Measurements from ENCODE around the gene TRIM40.
"Not testable (repeated sequence)": the region's sequence is repeated elsewhere in the genome, so short reads cannot be mapped to it uniquely, and the experiment has no call there.

Gene TRIM40

GRCh38 chr6:30103872-30104179 is 32.1 kb upstream of the TRIM40 start:
- H3K9me3 Mint-ChIP-seq = no peaks in the 10 kb centered on the region
- DNase-seq (no peak), ATAC-seq (no peak)
- peaks cover 52% of the 10 kb centered on the region for H3K4me1 Mint-ChIP-seq
- no peak overlapping the region for H3K27ac Mint-ChIP-seq
- peak overlapping the region; percentile 77 to 90 for H3K4me3 Mint-ChIP-seq
- peaks cover 84% of the 10 kb centered on the region for H3K27me3 Mint-ChIP-seq

GRCh38 chr6:30104661-30105060 is 31.3 kb upstream of the TRIM40 start:
- Mint-ChIP-seq H3K27me3 (peaks cover 81% of the 10 kb centered on the region), H3K27ac (no peak overlapping the region), H3K4me3 (no peak overlapping the region), H3K9me3 (no peaks in the 10 kb centered on the region), H3K4me1 (peaks cover 52% of the 10 kb centered on the region)
- DNase-seq (no peak), ATAC-seq (no peak)

GRCh38 chr6:30111266-30111856 is 24.6 kb upstream of the TRIM40 start:
- DNase-seq = no peak
- no peaks in the 10 kb centered on the region for H3K9me3 Mint-ChIP-seq
- H3K4me3 Mint-ChIP-seq = no peak overlapping the region
- H3K4me1 Mint-ChIP-seq = peaks cover 29% of the 10 kb centered on the region
- H3K27ac Mint-ChIP-seq = peak overlapping the region in 1 of 2 donors; percentile 16
- H3K27me3 Mint-ChIP-seq = peaks cover 72% of the 10 kb centered on the region
- ATAC-seq = no peak

GRCh38 chr6:30112402-30112994 is 23.4 kb upstream of the TRIM40 start:
- H3K27me3 Mint-ChIP-seq = peaks cover 64% of the 10 kb centered on the region
- H3K4me3 Mint-ChIP-seq = peak overlapping the region in 1 of 2 donors; percentile 40
- ATAC-seq (no peak), DNase-seq (no peak)
- no peaks in the 10 kb centered on the region for H3K9me3 Mint-ChIP-seq
- H3K27ac Mint-ChIP-seq = peak overlapping the region in 1 of 2 donors; percentile 28
- peaks cover 28% of the 10 kb centered on the region for H3K4me1 Mint-ChIP-seq

GRCh38 chr6:30113003-30113759 is 22.8 kb upstream of the TRIM40 start, which contains the start of gene TRIM31:
TSS of gene TRIM31 (minus strand) at chr6:30113090. CDS start at chr6:30112805, 285 bp downstream.
- DNase-seq (no peak), ATAC-seq (peak; percentile 91)
- H3K4me3 Mint-ChIP-seq = peak within 1 kb of the TSS in 1 of 2 donors; percentile 40
- H3K27ac Mint-ChIP-seq = peak within 1 kb of the TSS in 1 of 2 donors; percentile 28
- peaks cover 22% of the 10 kb centered on the region for H3K4me1 Mint-ChIP-seq
- no peaks in the 10 kb centered on the region for H3K9me3 Mint-ChIP-seq
- H3K27me3 Mint-ChIP-seq = peaks cover 64% of the 10 kb centered on the region

GRCh38 chr6:30113841-30114240 is 22.1 kb upstream of the TRIM40 start:
- DNase-seq = no peak
- no peak for ATAC-seq
- peak overlapping the region in 1 of 2 donors; percentile 0 for H3K4me3 Mint-ChIP-seq
- H3K4me1 Mint-ChIP-seq = peaks cover 15% of the 10 kb centered on the region
- H3K27ac Mint-ChIP-seq = no peak overlapping the region
- peaks cover 62% of the 10 kb centered on the region for H3K27me3 Mint-ChIP-seq
- no peaks in the 10 kb centered on the region for H3K9me3 Mint-ChIP-seq

GRCh38 chr6:30116724-30117123 is 19.2 kb upstream of the TRIM40 start:
- DNase-seq = no peak
- Mint-ChIP-seq H3K4me3 (no peak overlapping the region), H3K27ac (no peak overlapping the region), H3K27me3 (peaks cover 52% of the 10 kb centered on the region), H3K4me1 (peaks cover 15% of the 10 kb centered on the region), H3K9me3 (no peaks in the 10 kb centered on the region)
- no peak for ATAC-seq

GRCh38 chr6:30118691-30119090 is 17.2 kb upstream of the TRIM40 start:
- not testable (repeated sequence) for DNase-seq, H3K4me3 Mint-ChIP-seq, H3K9me3 Mint-ChIP-seq, ATAC-seq, H3K4me1 Mint-ChIP-seq, H3K27ac Mint-ChIP-seq
- peaks cover 48% of the 10 kb centered on the region for H3K27me3 Mint-ChIP-seq

GRCh38 chr6:30121446-30122366 is 14.2 kb upstream of the TRIM40 start:
- Mint-ChIP-seq H3K4me3 (no peak overlapping the region), H3K9me3 (no peaks in the 10 kb centered on the region), H3K27ac (no peak overlapping the region), H3K4me1 (no peaks in the 10 kb centered on the region), H3K27me3 (peaks cover 51% of the 10 kb centered on the region)
- DNase-seq (no peak), ATAC-seq (no peak)

GRCh38 chr6:30122515-30122914 is 13.4 kb upstream of the TRIM40 start:
- Mint-ChIP-seq H3K9me3 (no peaks in the 10 kb centered on the region), H3K4me3 (no peak overlapping the region), H3K27ac (no peak overlapping the region), H3K4me1 (peaks cover 5% of the 10 kb centered on the region), H3K27me3 (peaks cover 58% of the 10 kb centered on the region)
- DNase-seq (no peak), ATAC-seq (no peak)

- Mint-ChIP-seq H3K27ac (no peak overlapping the region), H3K27me3 (peaks cover 81% of the 10 kb centered on the region), H3K9me3 (no peaks in the 10 kb centered on the region), H3K4me3 (peak overlapping the region in 1 of 2 donors; percentile 9), H3K4me1 (peaks cover 28% of the 10 kb centered on the region)
- DNase-seq = no peak
- ATAC-seq = no peak
Observed at GRCh38 chr6:30127238-30128093, 8.5 kb upstream of the TRIM40 start.

- no peak overlapping the region for H3K27ac Mint-ChIP-seq
- ATAC-seq (peak; percentile 68), DNase-seq (no peak)
- H3K9me3 Mint-ChIP-seq = no peaks in the 10 kb centered on the region
- no peak overlapping the region for H3K4me3 Mint-ChIP-seq
- peaks cover 28% of the 10 kb centered on the region for H3K4me1 Mint-ChIP-seq
- peaks cover 77% of the 10 kb centered on the region for H3K27me3 Mint-ChIP-seq
Observed at GRCh38 chr6:30129265-30130178, 6.4 kb upstream of the TRIM40 start.

- Mint-ChIP-seq H3K4me3 (no peak overlapping the region), H3K27me3 (peaks cover 78% of the 10 kb centered on the region), H3K27ac (no peak overlapping the region), H3K4me1 (peaks cover 28% of the 10 kb centered on the region), H3K9me3 (no peaks in the 10 kb centered on the region)
- no peak for ATAC-seq
- DNase-seq = no peak
Observed at GRCh38 chr6:30130179-30130679, 5.7 kb upstream of the TRIM40 start.
